Uterus (tissue), 4 donors: Measurements from ENCODE around the gene TAF9B. TPM values are rescaled to one million over a fixed set of nuclear protein-coding genes. Genes with fewer than 3 reads are reported as not detected.
A peak's percentile ranks its signal among the peaks of the same experiment; 100 is the strongest.

Source experiments
- DNase-seq, 2 donors: peaks; one replicate each; pipeline ENCODE4 v3.0.0-alpha.2; 2019 to 2020
- H3K27ac ChIP-seq, 2 donors: fragments of 200-600 bp; sonication (generic); 1 replicate in 1 of 2; 2 replicates in 1 of 2; pipeline ENCODE4 v1.5.1; 2016 to 2018
- H3K27me3 ChIP-seq, 2 donors: fragments of 200-600 bp; sonication (generic); one replicate each; pipeline ENCODE4 v1.5.1; 2018 to 2019; ENCODE audit warnings: control low read depth in 1 of 2
- H3K36me3 ChIP-seq, 2 donors: fragments of 200-600 bp; sonication (generic); one replicate each; pipeline ENCODE4 v1.5.1; 2019; ENCODE audit warnings: control low read depth in 1 of 2
- H3K4me1 ChIP-seq, 2 donors: fragments of 200-600 bp; sonication (generic); one replicate each; pipeline ENCODE4 v1.5.1; 2018 to 2019; ENCODE audit warnings: control low read depth in 1 of 2
- H3K4me3 ChIP-seq, 2 donors: fragments of 200-600 bp; sonication (generic); 1 replicate in 1 of 2; 2 replicates in 1 of 2; pipeline ENCODE4 v1.5.1; 2018 to 2019; ENCODE audit warnings: mild to moderate bottlenecking in 1 of 2
- H3K9me3 ChIP-seq, 2 donors: fragments of 200-600 bp; sonication (generic); one replicate each; pipeline ENCODE4 v1.5.1; 2019; ENCODE audit warnings: control low read depth in 1 of 2
- CTCF ChIP-seq, 4 experiments: fragments of 200-600 bp in 2 of 4; fragments of 450-650 bp in 2 of 4; sonication (generic) in 2 of 4; IDR thresholded peaks; one replicate each; pipeline ENCODE4 v1.5.1; 2016 to 2019; ENCODE audit warnings: antibody characterized with exemption in 4 of 4, mild to moderate bottlenecking in 2 of 4, moderate library complexity in 1 of 4
- POLR2A ChIP-seq, 2 donors: fragments of 450-650 bp; IDR thresholded peaks; one replicate each; pipeline ENCODE4 v1.6.1; 2016; ENCODE audit warnings: antibody characterized with exemption in 2 of 2, mild to moderate bottlenecking in 1 of 2, moderate library complexity in 1 of 2
- intact Hi-C: fragments of 100-400 bp; cut with DNase I; formaldehyde crosslinking; loops from one replicate; pipeline ENCODE4 v1.15.1; 2023; ENCODE audit warnings: low total_unique reads
- total RNA-seq, 4 donors: library from RNA; depleted of rRNA in 3 of 4; stranded (reverse); fragments of >200 nt in 3 of 4; gene quantifications; one replicate each; pipeline versions ENCODE4 v1.1.0 to v1.2.4, GENCODE V29; 2014 to 2023
- donor health status: DM: yes; HTN: yes; CAD: no.

TAF9B gene
- total RNA-seq, 4 donors from 2014 or later: 10.2 to 44.2 (median 32.2) TPM

DNA sequence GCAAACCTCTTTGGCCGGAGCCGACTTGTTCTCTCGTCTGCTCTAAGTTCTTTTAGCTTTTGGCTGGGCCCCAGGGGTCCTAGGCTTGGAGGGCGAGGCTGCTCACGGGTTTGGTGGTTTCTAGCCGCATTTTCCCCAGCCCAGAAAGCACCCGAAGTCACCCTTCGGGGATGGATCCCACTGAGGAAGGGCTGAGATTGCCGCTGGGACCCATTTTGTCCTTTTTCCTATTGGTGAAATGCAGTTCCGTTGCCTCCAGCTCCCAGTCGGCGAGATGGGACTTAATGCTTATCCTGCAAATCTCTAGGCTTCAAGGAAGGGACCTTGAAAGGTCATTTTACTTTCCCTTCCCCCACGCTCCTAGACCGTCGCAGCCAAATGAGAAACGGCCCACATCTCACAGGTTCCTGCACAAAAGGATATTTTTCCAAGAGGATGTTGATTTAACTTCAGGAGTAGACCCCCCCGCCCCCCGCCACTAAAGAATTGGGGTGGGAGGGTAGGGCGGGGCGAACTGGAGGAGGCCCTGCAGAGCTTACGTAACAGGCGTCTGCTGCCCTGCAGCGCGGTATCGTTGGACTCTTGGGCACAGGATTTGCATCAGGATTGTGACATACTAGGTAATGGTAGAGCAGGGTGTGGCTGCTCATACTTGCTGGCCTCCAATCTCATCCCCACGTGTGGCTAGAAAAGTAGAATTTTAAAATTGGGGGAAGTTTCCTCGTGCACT, 34.8 kb downstream of the TAF9B start:
- no peak for TF ChIP-seq POLR2A (IDR thresholded peaks at IDR 0.05)
- TF ChIP-seq CTCF (IDR thresholded peaks at IDR 0.05): no peak
- Histone ChIP-seq H3K27ac (peak overlapping the region; percentile 81 to 83), H3K9me3 (no peaks in the 10 kb centered on the region), H3K36me3 (no peaks in the 10 kb centered on the region), H3K4me3 (peak overlapping the region; percentile 58 to 70), H3K27me3 (no peaks in the 10 kb centered on the region), H3K4me1 (peaks cover 5 to 9% of the 10 kb centered on the region in 2 donors)
- peak; percentile 27 to 28 for DNase-seq
- intact Hi-C loops: no loop called here

DNA sequence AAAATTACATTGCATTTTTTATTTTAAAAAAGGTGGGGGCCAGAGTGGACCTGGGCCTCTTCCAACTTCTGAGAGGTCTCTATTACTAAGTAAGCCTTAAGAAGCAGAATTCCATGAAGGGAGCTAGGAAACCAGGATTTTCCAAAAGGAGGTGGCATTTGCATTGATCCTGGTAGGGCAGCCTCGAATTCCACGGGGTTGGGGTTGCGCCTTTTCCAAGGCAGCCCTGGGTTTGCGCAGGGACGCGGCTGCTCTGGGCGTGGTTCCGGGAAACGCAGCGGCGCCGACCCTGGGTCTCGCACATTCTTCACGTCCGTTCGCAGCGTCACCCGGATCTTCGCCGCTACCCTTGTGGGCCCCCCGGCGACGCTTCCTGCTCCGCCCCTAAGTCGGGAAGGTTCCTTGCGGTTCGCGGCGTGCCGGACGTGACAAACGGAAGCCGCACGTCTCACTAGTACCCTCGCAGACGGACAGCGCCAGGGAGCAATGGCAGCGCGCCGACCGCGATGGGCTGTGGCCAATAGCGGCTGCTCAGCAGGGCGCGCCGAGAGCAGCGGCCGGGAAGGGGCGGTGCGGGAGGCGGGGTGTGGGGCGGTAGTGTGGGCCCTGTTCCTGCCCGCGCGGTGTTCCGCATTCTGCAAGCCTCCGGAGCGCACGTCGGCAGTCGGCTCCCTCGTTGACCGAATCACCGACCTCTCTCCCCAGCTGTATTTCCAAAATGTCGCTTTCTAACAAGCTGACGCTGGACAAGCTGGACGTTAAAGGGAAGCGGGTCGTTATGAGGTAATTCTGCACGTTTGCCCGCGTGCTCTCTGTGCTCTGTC, 35.6 kb downstream of the TAF9B start, which contains the start of gene PGK1:
TSS of gene PGK1 (plus strand) at position 626 of the 824 bp plus-strand sequence. CDS start at position 719, 93 bp downstream.
- Histone ChIP-seq H3K27me3 (no peaks in the 10 kb centered on the region), H3K4me1 (peaks cover 5 to 9% of the 10 kb centered on the region in 2 donors), H3K9me3 (no peaks in the 10 kb centered on the region), H3K36me3 (no peaks in the 10 kb centered on the region), H3K4me3 (peak within 1 kb of the TSS; percentile 58 to 70), H3K27ac (peak within 1 kb of the TSS; percentile 83)
- TF ChIP-seq CTCF (IDR thresholded peaks at IDR 0.05) (no peak), POLR2A (IDR thresholded peaks at IDR 0.05) (peak; percentile 63 to 74)
- intact Hi-C loops: no loop called here
- peak; percentile 95 to 96 for DNase-seq

DNA sequence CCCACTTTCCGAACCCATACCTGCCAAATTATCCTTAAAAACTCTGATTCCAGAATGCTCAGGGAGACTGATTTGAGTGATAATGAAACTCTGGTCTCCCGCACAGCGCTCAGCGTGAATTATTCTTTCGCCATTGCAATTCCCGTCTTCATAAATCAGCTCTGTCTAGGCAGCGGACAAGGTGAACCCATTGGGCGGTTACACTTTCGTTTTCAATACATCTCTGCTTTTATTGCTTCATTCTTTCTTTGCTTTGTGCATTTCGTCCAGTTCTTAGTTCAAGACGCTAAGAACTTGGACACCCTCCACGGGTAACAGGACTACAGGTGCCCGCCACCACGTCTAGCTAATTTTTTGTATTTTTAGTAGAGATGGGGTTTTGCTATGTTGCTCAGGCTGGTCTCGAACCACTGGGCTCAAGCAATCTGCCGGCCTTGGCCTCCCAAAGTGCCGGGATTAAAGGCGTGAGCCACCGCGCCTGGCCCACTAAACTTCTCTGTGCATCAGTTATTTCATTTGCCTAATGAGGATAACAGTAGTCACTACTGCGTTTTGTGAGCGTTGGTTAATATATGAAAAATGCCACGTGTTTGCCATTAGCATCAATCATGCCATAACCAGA, 36.3 kb downstream of the TAF9B start:
- Histone ChIP-seq H3K27ac (peak overlapping the region; percentile 79 to 83), H3K4me3 (peak overlapping the region; percentile 44 to 58), H3K4me1 (peaks cover 5 to 9% of the 10 kb centered on the region in 2 donors), H3K9me3 (no peaks in the 10 kb centered on the region), H3K27me3 (no peaks in the 10 kb centered on the region), H3K36me3 (no peaks in the 10 kb centered on the region)
- DNase-seq: peak in 1 of 2 donors; percentile 18
- no peak for TF ChIP-seq CTCF (IDR thresholded peaks at IDR 0.05)
- TF ChIP-seq POLR2A (IDR thresholded peaks at IDR 0.05): no peak
- intact Hi-C loops: no loop called here

GRCh38 chrX:78102091-78102490, 37.4 kb downstream of the TAF9B start:
- H3K4me3 ChIP-seq: no peak overlapping the region
- no peaks in the 10 kb centered on the region for H3K36me3 ChIP-seq
- no peak for TF ChIP-seq POLR2A (IDR thresholded peaks at IDR 0.05)
- TF ChIP-seq CTCF (IDR thresholded peaks at IDR 0.05): no peak
- H3K27me3 ChIP-seq: no peaks in the 10 kb centered on the region
- H3K4me1 ChIP-seq: peaks cover 0 to 9% of the 10 kb centered on the region in 2 donors
- no peak overlapping the region for H3K27ac ChIP-seq
- DNase-seq: no peak
- intact Hi-C loops: no loop called here
- no peaks in the 10 kb centered on the region for H3K9me3 ChIP-seq
